SU-DHL-6 (cell line): Measurements from ENCODE around the gene WNT7B.

Experiments
- H2AFZ ChIP-seq: fragments of 200-600 bp; sonication (generic); 2 replicates; pipeline ENCODE4 v1.6.1; 2014; ENCODE audit warnings: low read depth, mild to moderate bottlenecking, moderate library complexity, mixed read lengths, antibody characterized with exemption, low read length; ENCODE audit not compliant: severe bottlenecking
- H3F3A ChIP-seq: fragments of 200-600 bp; shearing (Covaris generic); 2 replicates; pipeline ENCODE4 v1.6.0; 2016; ENCODE audit warnings: antibody characterized with exemption, mild to moderate bottlenecking; ENCODE audit not compliant: insufficient read depth
- H3K27ac ChIP-seq: fragments of 200-600 bp; sonication (generic); 2 replicates; pipeline ENCODE4 v1.5.1; 2016; ENCODE audit warnings: low read depth, mild to moderate bottlenecking, low read length, moderate library complexity, mixed read lengths
- H3K27me3 ChIP-seq: fragments of 200-600 bp; sonication (generic), shearing (Covaris generic); 2 replicates; pipeline ENCODE4 v1.6.0; 2014; ENCODE audit warnings: mild to moderate bottlenecking, low read length
- H3K36me3 ChIP-seq: fragments of 200-600 bp; sonication (generic); 2 replicates; pipeline ENCODE4 v1.6.1; 2014; ENCODE audit warnings: mild to moderate bottlenecking, low read length, mixed read lengths
- H3K4me2 ChIP-seq: fragments of 300-600, 200-600 bp; shearing (Covaris generic), sonication (generic); 2 replicates; pipeline ENCODE4 v1.6.0; 2014; ENCODE audit warnings: low read length, low read depth, mild to moderate bottlenecking; ENCODE audit not compliant: poor library complexity, severe bottlenecking
- H3K4me3 ChIP-seq: fragments of 200-600 bp; sonication (generic); 2 replicates; pipeline ENCODE4 v1.5.1; 2014; ENCODE audit warnings: antibody characterized with exemption, low read length, mild to moderate bottlenecking, mixed read lengths; ENCODE audit not compliant: insufficient read depth, poor library complexity, severe bottlenecking
- H3K79me2 ChIP-seq: fragments of 200-600 bp; sonication (generic); 2 replicates; pipeline ENCODE4 v1.6.1; 2014; ENCODE audit warnings: mild to moderate bottlenecking, low read length, moderate library complexity; ENCODE audit not compliant: insufficient read depth
- H3K9ac ChIP-seq: fragments of 200-600 bp; sonication (generic); 2 replicates; pipeline ENCODE4 v1.7.0; 2014; ENCODE audit warnings: mild to moderate bottlenecking, low read length
- H3K9me2 ChIP-seq: fragments of 200-600 bp; sonication (generic); replicated peaks from 2 replicates; pipeline ENCODE4 v1.6.1; 2014; ENCODE audit warnings: low read length; ENCODE audit not compliant: insufficient read depth
- H3K9me3 ChIP-seq: fragments of 200-600 bp; sonication (generic); 2 replicates; pipeline ENCODE4 v1.6.1; 2014; ENCODE audit warnings: low read length, mixed read lengths; ENCODE audit not compliant: insufficient read depth
- H4K20me1 ChIP-seq: fragments of 200-600 bp; sonication (generic); 2 replicates; pipeline ENCODE4 v1.6.1; 2014; ENCODE audit warnings: low read depth, mild to moderate bottlenecking, antibody characterized with exemption, low read length, moderate library complexity, mixed read lengths
- CTCF ChIP-seq: fragments of 200-600 bp; sonication (generic); IDR thresholded peaks from one replicate; pipeline ENCODE4 v1.5.1; 2017; ENCODE audit warnings: antibody characterized with exemption, mild to moderate bottlenecking, low read length, moderate library complexity; ENCODE audit not compliant: insufficient read depth, poor library complexity, severe bottlenecking
- EZH2phosphoT487 ChIP-seq: fragments of 200-600 bp; sonication (generic), shearing (Covaris generic); conservative IDR thresholded peaks from 2 replicates; pipeline ENCODE4 v1.6.1; 2018; ENCODE audit warnings: mild to moderate bottlenecking, antibody characterized with exemption, low read length, moderate library complexity, mixed read lengths

Gene WNT7B

DNA sequence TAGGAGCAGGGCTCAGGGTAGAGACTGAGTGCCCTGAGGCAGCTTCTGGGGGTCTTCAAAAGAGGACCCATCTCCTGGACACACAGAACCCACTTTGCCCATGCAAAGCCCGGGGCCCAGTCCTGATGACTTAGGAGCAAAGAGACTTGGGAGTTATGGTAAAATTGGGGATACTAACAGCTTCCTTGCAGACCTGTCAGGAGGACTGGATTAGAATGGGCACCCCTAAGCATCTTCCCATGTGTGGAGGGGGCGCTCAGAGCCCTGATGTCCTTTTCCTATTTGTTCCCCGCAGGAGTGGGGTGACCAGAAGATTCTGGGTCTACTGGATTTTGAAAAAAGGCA lies 100.0 kb downstream of the WNT7B start:
- no peaks in the 10 kb centered on the region for H3K79me2 ChIP-seq
- no peaks in the 10 kb centered on the region for H3K27me3 ChIP-seq
- H2AFZ ChIP-seq = no peak overlapping the region

DNA sequence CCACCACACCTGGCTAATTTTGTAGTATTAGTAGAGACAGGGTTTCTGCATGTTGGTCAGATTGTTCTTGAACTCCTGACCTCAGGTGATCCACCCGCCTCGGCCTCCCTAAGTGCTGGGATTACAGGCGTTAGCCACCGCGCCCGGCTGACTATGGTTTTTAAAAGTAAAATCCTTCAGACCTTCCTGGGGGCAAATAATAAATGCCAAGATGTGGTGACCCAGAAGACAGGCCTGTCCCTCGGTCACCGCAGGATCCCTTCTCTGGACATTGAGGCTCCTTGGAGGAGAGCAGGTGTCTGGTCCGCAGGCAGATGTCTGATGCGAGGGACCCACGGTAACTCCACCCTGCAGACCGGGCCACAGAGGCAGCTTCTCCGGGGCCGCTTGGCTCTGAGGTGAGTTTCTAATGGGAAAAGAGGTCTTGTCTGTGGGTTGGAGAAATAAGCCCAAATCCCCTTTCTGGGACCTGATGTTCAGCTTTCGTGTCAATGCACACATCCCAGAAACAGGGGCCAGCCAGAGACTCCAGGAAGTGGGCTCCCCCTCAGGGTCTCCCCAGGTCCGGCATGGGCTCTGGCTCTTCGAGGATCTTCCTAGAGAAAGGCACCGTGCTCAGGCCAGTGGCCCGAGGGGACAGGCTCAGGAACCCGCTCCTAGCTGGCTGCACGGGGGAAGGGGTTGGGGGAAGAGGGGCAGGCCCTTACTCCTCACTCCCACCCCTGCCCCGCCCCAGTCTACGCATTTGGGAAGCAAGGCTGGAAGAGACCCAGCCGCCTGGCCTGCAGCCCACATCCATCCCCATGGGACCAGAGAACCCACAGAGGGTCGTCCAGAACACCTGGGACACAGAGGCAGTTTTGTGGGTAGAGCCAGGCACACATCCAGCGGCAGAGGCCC lies 100.6 kb downstream of the WNT7B start:
- Histone ChIP-seq H3F3A (no peaks in the 10 kb centered on the region), H3K9me2 (no peaks in the 10 kb centered on the region), H2AFZ (no peak overlapping the region), H3K27me3 (no peaks in the 10 kb centered on the region), H3K79me2 (no peaks in the 10 kb centered on the region), H3K4me3 (no peak overlapping the region), H3K27ac (no peak overlapping the region), H4K20me1 (no peaks in the 10 kb centered on the region), H3K36me3 (no peaks in the 10 kb centered on the region; the same call in 1 of the 2 replicates), H3K9ac (no peak overlapping the region), H3K9me3 (no peaks in the 10 kb centered on the region), H3K4me2 (no peak overlapping the region)
- no peak for TF ChIP-seq CTCF
- TF ChIP-seq EZH2phosphoT487 = no peak

More for the DNA sequence above, 100.0 kb downstream of the WNT7B start:
- H3K9ac ChIP-seq = no peak overlapping the region
- H3K4me2 ChIP-seq = no peak overlapping the region
- no peaks in the 10 kb centered on the region for H3K9me2 ChIP-seq
- H3K27ac ChIP-seq = no peak overlapping the region
- H3K4me3 ChIP-seq = no peak overlapping the region
- TF ChIP-seq EZH2phosphoT487 = no peak
- no peaks in the 10 kb centered on the region for H3F3A ChIP-seq
- H3K9me3 ChIP-seq = no peaks in the 10 kb centered on the region
- H3K36me3 ChIP-seq = no peaks in the 10 kb centered on the region; the same call in 1 of the 2 replicates
- no peaks in the 10 kb centered on the region for H4K20me1 ChIP-seq

DNA sequence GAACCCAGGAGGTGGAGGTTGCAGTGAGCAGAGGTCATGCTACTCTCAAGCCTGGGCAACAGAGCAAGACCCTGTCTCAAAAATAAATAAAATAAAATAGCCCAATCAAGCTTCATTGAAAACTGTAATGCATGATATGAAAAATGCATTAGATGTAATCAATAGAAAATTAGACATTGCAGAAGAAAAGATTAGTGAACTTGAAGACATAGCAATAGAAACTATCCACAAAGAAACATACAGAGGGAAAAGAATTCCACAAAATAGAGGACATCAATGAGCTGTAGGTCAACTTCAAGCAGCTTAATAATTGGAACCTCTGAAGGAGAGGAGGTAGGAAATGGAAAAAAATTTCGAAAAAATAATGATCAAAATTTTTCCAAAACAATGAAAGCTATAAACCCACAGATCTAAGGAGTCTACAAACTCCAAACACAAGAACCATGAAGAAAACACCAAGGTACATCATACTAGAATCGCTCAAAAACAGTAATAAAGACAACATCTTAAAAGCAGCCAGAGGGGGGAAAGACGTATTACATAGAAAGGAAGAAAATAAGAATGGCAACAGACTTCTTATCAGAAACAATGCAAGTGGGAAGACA lies 104.2 kb downstream of the WNT7B start:
- no peak overlapping the region for H3K4me2 ChIP-seq
- H3K4me3 ChIP-seq = no peak overlapping the region
- no peaks in the 10 kb centered on the region for H3K9me2 ChIP-seq
- H3K27ac ChIP-seq = no peak overlapping the region
- no peak for TF ChIP-seq CTCF
- TF ChIP-seq EZH2phosphoT487 = no peak
- H3K36me3 ChIP-seq = no peaks in the 10 kb centered on the region; the same call in 1 of the 2 replicates
- H4K20me1 ChIP-seq = no peaks in the 10 kb centered on the region
- no peak overlapping the region for H3K9ac ChIP-seq
- no peaks in the 10 kb centered on the region for H3K9me3 ChIP-seq
- no peaks in the 10 kb centered on the region for H3K27me3 ChIP-seq
- no peaks in the 10 kb centered on the region for H3K79me2 ChIP-seq
- no peaks in the 10 kb centered on the region for H3F3A ChIP-seq
- H2AFZ ChIP-seq = no peak overlapping the region

DNA sequence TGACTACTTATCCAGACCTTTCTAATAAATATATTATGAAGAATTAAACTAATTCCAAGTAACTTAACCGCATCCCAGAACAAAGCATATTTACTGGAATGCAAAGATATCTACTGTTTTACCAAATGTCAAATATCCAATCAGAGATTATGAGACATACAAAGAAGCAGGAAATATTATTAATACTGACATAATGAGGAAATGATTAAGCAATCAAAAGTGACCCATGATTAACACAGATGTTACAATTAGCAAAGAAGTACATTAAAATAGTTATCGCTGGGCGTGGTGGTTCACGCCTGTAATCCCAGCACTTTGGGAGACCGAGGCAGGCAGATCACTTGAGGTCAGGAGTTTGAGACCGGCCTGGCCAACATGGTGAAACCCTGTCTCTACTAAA lies 105.2 kb downstream of the WNT7B start:
- H3K9ac ChIP-seq = no peak overlapping the region
- no peaks in the 10 kb centered on the region for H3K9me3 ChIP-seq
- H2AFZ ChIP-seq = no peak overlapping the region
- no peaks in the 10 kb centered on the region for H4K20me1 ChIP-seq
- H3K36me3 ChIP-seq = no peaks in the 10 kb centered on the region; the same call in 1 of the 2 replicates
- no peak overlapping the region for H3K4me3 ChIP-seq
- H3K4me2 ChIP-seq = no peak overlapping the region
- TF ChIP-seq CTCF (no peak), EZH2phosphoT487 (no peak)
- H3K27ac ChIP-seq = no peak overlapping the region
- no peaks in the 10 kb centered on the region for H3K79me2 ChIP-seq
- no peaks in the 10 kb centered on the region for H3F3A ChIP-seq
- H3K27me3 ChIP-seq = no peaks in the 10 kb centered on the region
- no peaks in the 10 kb centered on the region for H3K9me2 ChIP-seq
